Endothelial cell of umbilical vein (primary cell): Measurements from ENCODE around the gene SMIM24. TPM values are rescaled to one million over a fixed set of nuclear protein-coding genes. Genes with fewer than 3 reads are reported as not detected.

Experiments
- BruUV-seq: library from RNA; stranded (reverse); fragments of 400-500 nt; replicated peaks from 2 replicates; lab custom pipeline; 2021; lab: Mats Ljungman, UMichigan
- CTCF ChIA-PET: fragments of 300-600, 350-600 bp; sonication (Branson Sonifier 250); formaldehyde crosslinking; loops from one replicate; lab custom pipeline; 2021; ENCODE audit warnings: antibody characterized with exemption, inconsistent platforms; lab: Charles Lee
- POLR2A ChIA-PET: fragments of 300-600, 350-600 bp; sonication (Branson Sonifier 250); formaldehyde crosslinking; loops from one replicate; lab custom pipeline; 2021; ENCODE audit warnings: antibody characterized with exemption, inconsistent platforms; lab: Charles Lee
- DNase-seq: peaks from one replicate; pipeline ENCODE4 v3.0.0-alpha.2; 2011; ENCODE audit warnings: low read depth, low spot score
- FAIRE-seq: peaks from 2 replicates; lab custom pipeline; 2011; peaks lifted over from hg19 to GRCh38; lab: Jason Lieb, UNC
- H2AFZ ChIP-seq: 2 replicates; pipeline ENCODE4 v1.6.0; 2012; ENCODE audit warnings: low read depth, low read length, control low read depth, inconsistent platforms
- H3K27ac ChIP-seq: 2 replicates; pipeline ENCODE4 v1.5.1; 2011; ENCODE audit warnings: low read depth, mild to moderate bottlenecking, control low read depth, low read length, moderate library complexity; ENCODE audit not compliant: insufficient read depth
- H3K27me3 ChIP-seq, 2 experiments: 2 replicates each; pipeline versions ENCODE4 v1.6.0 to v1.6.1; 2011; ENCODE audit warnings: low read length in 2 of 2, mixed read lengths in 1 of 2; ENCODE audit not compliant: control insufficient read depth in 2 of 2, insufficient read depth in 2 of 2
- H3K36me3 ChIP-seq, 2 experiments: 2 replicates in 1 of 2; 3 replicates in 1 of 2; pipeline ENCODE4 v1.5.1; 2011; ENCODE audit warnings: low read length in 2 of 2, mild to moderate bottlenecking in 1 of 2, moderate library complexity in 1 of 2; ENCODE audit not compliant: control insufficient read depth in 2 of 2, insufficient read depth in 2 of 2; ENCODE audit errors: extremely low read depth in 1 of 2
- H3K4me1 ChIP-seq: 3 replicates; pipeline ENCODE4 v1.5.1; 2011; ENCODE audit warnings: mild to moderate bottlenecking, low read length; ENCODE audit not compliant: control insufficient read depth, insufficient read depth; ENCODE audit errors: extremely low read depth
- H3K4me2 ChIP-seq: 2 replicates; pipeline ENCODE4 v1.6.1; 2011; ENCODE audit warnings: low read length, control low read depth, mixed read lengths; ENCODE audit not compliant: insufficient read depth
- H3K4me3 ChIP-seq, 3 experiments: fragments of 200-600 bp in 1 of 3; sonication (generic), shearing (Covaris generic) in 1 of 3; replicated peaks in 1 of 3; 2 replicates each; pipeline ENCODE4 v1.5.1; 2011 to 2016; ENCODE audit warnings: control low read depth in 3 of 3, low read length in 3 of 3, mild to moderate bottlenecking in 2 of 3, inconsistent platforms in 1 of 3, low read depth in 1 of 3, moderate library complexity in 1 of 3; ENCODE audit not compliant: insufficient read depth in 1 of 3
- H3K79me2 ChIP-seq: 2 replicates; pipeline ENCODE4 v1.6.0; 2012; ENCODE audit warnings: low read length, inconsistent platforms; ENCODE audit not compliant: control insufficient read depth, insufficient read depth
- H3K9ac ChIP-seq: replicated peaks from 2 replicates; pipeline ENCODE3; 2011; ENCODE audit warnings: low read length, control low read depth; ENCODE audit not compliant: insufficient read depth; ENCODE audit errors: extremely low read depth
- H3K9me1 ChIP-seq: replicated peaks from 3 replicates; pipeline ENCODE4 v1.6.0; 2011; ENCODE audit warnings: mild to moderate bottlenecking, low read length; ENCODE audit not compliant: control insufficient read depth, insufficient read depth; ENCODE audit errors: extremely low read depth
- H3K9me3 ChIP-seq: replicated peaks from 2 replicates; pipeline ENCODE4 v1.5.1; 2012; ENCODE audit warnings: low read length, inconsistent platforms; ENCODE audit not compliant: control insufficient read depth, insufficient read depth
- H4K20me1 ChIP-seq: replicated peaks from 2 replicates; pipeline ENCODE3; 2011; ENCODE audit warnings: mild to moderate bottlenecking, low read length; ENCODE audit not compliant: control insufficient read depth, insufficient read depth; ENCODE audit errors: extremely low read depth
- CTCF ChIP-seq, 2 donors: IDR thresholded peaks; 1 replicate in 1 of 2; 2 replicates in 1 of 2; pipeline ENCODE4 v1.5.1; 2011; ENCODE audit warnings: low read length in 2 of 2, mild to moderate bottlenecking in 2 of 2, moderate library complexity in 2 of 2, control low read depth in 1 of 2, inconsistent platforms in 1 of 2, low read depth in 1 of 2; ENCODE audit not compliant: insufficient read depth in 1 of 2; ENCODE audit errors: extremely low read depth in 1 of 2
- EZH2 ChIP-seq: IDR thresholded peaks from 2 replicates; pipeline ENCODE4 v1.6.1; 2012; ENCODE audit warnings: borderline replicate concordance, low read depth, mild to moderate bottlenecking, moderate library complexity, low read length, inconsistent platforms; ENCODE audit not compliant: severe bottlenecking
- FOS ChIP-seq: IDR thresholded peaks from 2 replicates; pipeline ENCODE4 v1.6.1; 2011; ENCODE audit warnings: mild to moderate bottlenecking, low read length, moderate library complexity, borderline replicate concordance; ENCODE audit not compliant: insufficient read depth
- GATA2 ChIP-seq: IDR thresholded peaks from 2 replicates; pipeline ENCODE4 v1.7.0; 2011; ENCODE audit warnings: low read depth, mild to moderate bottlenecking, moderate library complexity, mixed read lengths, low read length; ENCODE audit not compliant: insufficient read length, insufficient read depth
- JUN ChIP-seq: IDR thresholded peaks from 2 replicates; pipeline ENCODE4 v1.6.1; 2011; ENCODE audit warnings: borderline replicate concordance, low read depth; ENCODE audit not compliant: insufficient read length, insufficient read depth
- MAX ChIP-seq: IDR thresholded peaks from 2 replicates; pipeline ENCODE4 v1.6.1; 2011; ENCODE audit not compliant: insufficient read depth, insufficient read length
- MYC ChIP-seq: IDR thresholded peaks from one replicate; pipeline ENCODE4 v1.6.1; 2011; ENCODE audit warnings: mild to moderate bottlenecking, low read depth, low read length
- POLR2A ChIP-seq: IDR thresholded peaks from 2 replicates; pipeline ENCODE4 v1.6.1; 2012; ENCODE audit warnings: low read depth, mild to moderate bottlenecking, control low read depth, low read length
- POLR2AphosphoS5 ChIP-seq: IDR thresholded peaks from 2 replicates; pipeline ENCODE4 v1.6.1; 2012; ENCODE audit warnings: low read depth, mild to moderate bottlenecking, control low read depth, low read length, moderate library complexity; ENCODE audit not compliant: insufficient read depth
- dilution Hi-C: fragments of 300-500 bp; cut with MboI; formaldehyde crosslinking; loops from one replicate; pipeline ENCODE4 v1.15.0; 2019; ENCODE audit warnings: low sequenced_read_pairs; ENCODE audit not compliant: extremely low pct_ligation_motif_present
- intact Hi-C: fragments of 100-400 bp; cut with micrococcal nuclease; formaldehyde crosslinking; loops from one replicate; pipeline ENCODE4 v1.10.0; 2022
- polyA plus RNA-seq, 4 experiments: library from polyadenylated mRNA; depleted of rRNA in 3 of 4; stranded (reverse) in 3 of 4; unstranded in 1 of 4; fragments of >200 nt; gene quantifications; 2 replicates each; pipeline versions ENCODE4 v1.2.1 to v1.2.3, GENCODE V29; 2011 to 2012; ENCODE audit warnings: missing spikeins in 1 of 4
- total RNA-seq: library from RNA; stranded (reverse); gene quantifications from 2 replicates; pipeline ENCODE4 v1.2.3, GENCODE V29; 2021

Gene SMIM24
- total and polyA plus RNA-seq, 2 donors (not counting 3 experiments of a cell fraction or from before 2014, with no cell fraction given): not detected

GRCh38 chr19:3513229-3514140 is 33.2 kb upstream of the SMIM24 start:
- Histone ChIP-seq H3K9ac (no peak overlapping the region), H3K9me1 (no peaks in the 10 kb centered on the region), H3K27ac (no peak overlapping the region), H2AFZ (no peak overlapping the region), H3K9me3 (no peaks in the 10 kb centered on the region), H3K27me3 (no peaks in the 10 kb centered on the region), H3K4me3 (no peak overlapping the region), H4K20me1 (no peaks in the 10 kb centered on the region), H3K4me2 (no peak overlapping the region), H3K79me2 (peaks cover 93% of the 10 kb centered on the region), H3K4me1 (no peaks in the 10 kb centered on the region), H3K36me3 (peaks cover 0 to 16% of the 10 kb centered on the region in 2 experiments)
- dilution Hi-C loops (no loop called here), intact Hi-C loops (no loop called here)
- ChIA-PET POLR2A (no interaction called here), CTCF (no interaction called here)
- DNase-seq (no peak), FAIRE-seq (no peak)
- TF ChIP-seq MYC (no peak), CTCF (IDR thresholded peaks at IDR 0.05; ENCODE audit: extremely low read depth in 1 of 2, insufficient read depth in 1 of 2, low read depth in 1 of 2, low read length in 2 of 2) (no peak), FOS (no peak), GATA2 (no peak), EZH2 (no peak), JUN (no peak), MAX (no peak), POLR2AphosphoS5 (no peak), POLR2A (no peak)
- BruUV-seq: no TSS peak
